ENCODE data around the gene SIL1. TPM values are rescaled to one million over a fixed set of nuclear protein-coding genes. Genes with fewer than 3 reads are reported as not detected.

Gene SIL1
- total and polyA plus RNA-seq, 2 donors from 2014 or later: 48.6 to 91.7 TPM

GRCh38 chr5:139205124-139205523, 7.0 kb upstream of the SIL1 start:
- DNase-seq (no peak), FAIRE-seq (no peak)
- H3K27me3 ChIP-seq (ENCODE audit: control insufficient read depth, insufficient read depth, low read length): no peaks in the 10 kb centered on the region

GRCh38 chr5:139204196-139204595, 6.0 kb upstream of the SIL1 start:
- Histone ChIP-seq H3K36me3 (ENCODE audit: control insufficient read depth in 2 of 3, insufficient read depth in 3 of 3, low read length in 3 of 3) (no peaks in the 10 kb centered on the region), H3K9me3 (ENCODE audit: control insufficient read depth in 2 of 3, insufficient read depth in 1 of 3, low read length in 3 of 3) (no peaks in the 10 kb centered on the region), H3K4me3 (ENCODE audit: low read length in 3 of 3) (no peak overlapping the region), H3K27ac (ENCODE audit: low read depth in 2 of 2, low read length in 2 of 2) (no peak overlapping the region), H3K9ac (ENCODE audit: low read length in 3 of 3) (no peak overlapping the region), H3K4me1 (ENCODE audit: control insufficient read depth in 2 of 3, insufficient read depth in 2 of 3, low read depth in 1 of 3, low read length in 3 of 3) (no peaks in the 10 kb centered on the region), H3K27me3 (ENCODE audit: control insufficient read depth, insufficient read depth, low read length) (no peaks in the 10 kb centered on the region)
- DNase-seq: no peak
- FAIRE-seq: no peak
- TF ChIP-seq CTCF (IDR thresholded peaks at IDR 0.05; ENCODE audit: borderline replicate concordance, extremely low read depth, insufficient read depth): no peak
- intact Hi-C loops (cut with DNase I): no loop called here

More at GRCh38 chr5:139205124-139205523, 7.0 kb upstream of the SIL1 start:
- no peak overlapping the region for H3K4me3 ChIP-seq (ENCODE audit: low read length in 3 of 3)
- H3K36me3 ChIP-seq (ENCODE audit: control insufficient read depth in 2 of 3, insufficient read depth in 3 of 3, low read length in 3 of 3): no peaks in the 10 kb centered on the region
- no peak overlapping the region for H3K9ac ChIP-seq (ENCODE audit: low read length in 3 of 3)
- intact Hi-C loops (cut with DNase I): no loop called here
- no peaks in the 10 kb centered on the region for H3K4me1 ChIP-seq (ENCODE audit: control insufficient read depth in 2 of 3, insufficient read depth in 2 of 3, low read depth in 1 of 3, low read length in 3 of 3)
- no peaks in the 10 kb centered on the region for H3K9me3 ChIP-seq (ENCODE audit: control insufficient read depth in 2 of 3, insufficient read depth in 1 of 3, low read length in 3 of 3)
- no peak overlapping the region for H3K27ac ChIP-seq (ENCODE audit: low read depth in 2 of 2, low read length in 2 of 2)
- TF ChIP-seq CTCF (IDR thresholded peaks at IDR 0.05; ENCODE audit: borderline replicate concordance, extremely low read depth, insufficient read depth): no peak

- H3K4me3 ChIP-seq (ENCODE audit: low read length in 3 of 3): no peak overlapping the region
- no peak for FAIRE-seq
- intact Hi-C loops (cut with DNase I): no loop called here
Measured at GRCh38 chr5:139199321-139199720, 1.2 kb upstream of the SIL1 start.

More at GRCh38 chr5:139199321-139199720, 1.2 kb upstream of the SIL1 start:
- H3K27me3 ChIP-seq (ENCODE audit: control insufficient read depth, insufficient read depth, low read length): no peaks in the 10 kb centered on the region
- H3K27ac ChIP-seq (ENCODE audit: low read depth in 2 of 2, low read length in 2 of 2): no peak overlapping the region
- no peak for TF ChIP-seq CTCF (IDR thresholded peaks at IDR 0.05; ENCODE audit: borderline replicate concordance, extremely low read depth, insufficient read depth)
- DNase-seq: no peak
- no peaks in the 10 kb centered on the region for H3K36me3 ChIP-seq (ENCODE audit: control insufficient read depth in 2 of 3, insufficient read depth in 3 of 3, low read length in 3 of 3)
- H3K4me1 ChIP-seq (ENCODE audit: control insufficient read depth in 2 of 3, insufficient read depth in 2 of 3, low read depth in 1 of 3, low read length in 3 of 3): peaks cover 0 to 4% (median 0%) of the 10 kb centered on the region in 3 donors
- H3K9me3 ChIP-seq (ENCODE audit: control insufficient read depth in 2 of 3, insufficient read depth in 1 of 3, low read length in 3 of 3): no peaks in the 10 kb centered on the region
- no peak overlapping the region for H3K9ac ChIP-seq (ENCODE audit: low read length in 3 of 3)
